HCT116 (cell line): ENCODE results near the gene UBXN2A. TPM values are rescaled to one million over a fixed set of nuclear protein-coding genes. Genes with fewer than 3 reads are reported as not detected.

Experiments used
- ATAC-seq: fragments of 200-7000 bp; cut with Tn5 transposase; 2 replicates; pipeline ENCODE4 v1.9.1; 2020; ENCODE audit warnings: mild to moderate bottlenecking, moderate library complexity
- BruUV-seq: library from RNA; stranded (reverse); fragments of 400-500 nt; replicated peaks from 2 replicates; lab custom pipeline; 2021; lab: Mats Ljungman, UMichigan
- CTCF ChIA-PET: fragments of 300-600 bp; sonication (Branson Sonifier 250); formaldehyde crosslinking; loops from one replicate; lab custom pipeline; 2021; ENCODE audit warnings: antibody characterized with exemption; lab: Charles Lee
- POLR2A ChIA-PET: fragments of 300-600, 350-600 bp; sonication (Branson Sonifier 250); formaldehyde crosslinking; loops from one replicate; lab custom pipeline; 2021; ENCODE audit warnings: antibody characterized with exemption; lab: Charles Lee
- RAD21 ChIA-PET, 2 experiments: fragments of 300-600 bp; sonication (Branson Sonifier 250); formaldehyde crosslinking; loops; one replicate each; lab custom pipeline; 2023; ENCODE audit warnings: low total read pairs in 2 of 2; ENCODE audit not compliant: uncharacterized antibody in 2 of 2, unreplicated experiment in 2 of 2, low non-redundant PET in 1 of 2; lab: Charles Lee
- DNase-seq: peaks from one replicate; pipeline ENCODE4 v3.0.0-alpha.2; 2010; ENCODE audit warnings: low read depth, low spot score
- H2AFZ ChIP-seq: fragments of 200-600 bp; shearing (Covaris generic), sonication (generic); 2 replicates; pipeline ENCODE4 v1.6.1; 2017; ENCODE audit warnings: low read depth, mixed run types, mixed read lengths, antibody characterized with exemption, low read length; ENCODE audit not compliant: poor library complexity, severe bottlenecking
- H3K27ac ChIP-seq: 2 replicates; pipeline ENCODE4 v1.5.1; 2012; ENCODE audit warnings: low read depth, low read length
- H3K27me3 ChIP-seq: fragments of 200-600 bp; sonication (generic); 2 replicates; pipeline ENCODE4 v1.6.1; 2016; ENCODE audit warnings: mixed run types, low read length, mixed read lengths; ENCODE audit not compliant: insufficient read depth
- H3K36me3 ChIP-seq, 2 experiments: fragments of 200-500 bp in 1 of 2; fragments of 200-600 bp in 1 of 2; sonication (Bioruptor generic) in 1 of 2; sonication (generic) in 1 of 2; 2 replicates each; pipeline versions ENCODE4 v1.5.1 to v1.6.1; 2014 to 2016; ENCODE audit warnings: low read length in 2 of 2, inconsistent platforms in 1 of 2, mixed read lengths in 1 of 2, mixed run types in 1 of 2; ENCODE audit not compliant: insufficient read depth in 2 of 2, control insufficient read depth in 1 of 2
- H3K4me1 ChIP-seq, 2 experiments: fragments of 200-600 bp in 1 of 2; sonication (generic) in 1 of 2; 2 replicates each; pipeline versions ENCODE4 v1.5.1 to v1.6.1; 2012 to 2017; ENCODE audit warnings: low read length in 2 of 2, inconsistent platforms in 1 of 2, mild to moderate bottlenecking in 1 of 2, mixed read lengths in 1 of 2, mixed run types in 1 of 2, moderate library complexity in 1 of 2; ENCODE audit not compliant: insufficient read depth in 2 of 2, control insufficient read depth in 1 of 2
- H3K4me2 ChIP-seq: fragments of 200-600 bp; sonication (generic); 2 replicates; pipeline ENCODE4 v1.6.1; 2017; ENCODE audit warnings: mixed run types, low read length, mixed read lengths
- H3K4me3 ChIP-seq, 2 experiments: fragments of 200-600 bp in 1 of 2; sonication (generic) in 1 of 2; replicated peaks in 1 of 2; 2 replicates each; pipeline ENCODE4 v1.5.1; 2011 to 2016; ENCODE audit warnings: low read length in 2 of 2, control low read depth in 1 of 2, low read depth in 1 of 2, mild to moderate bottlenecking in 1 of 2, mixed read lengths in 1 of 2, mixed run types in 1 of 2
- H3K79me2 ChIP-seq: fragments of 200-600 bp; sonication (generic); 2 replicates; pipeline ENCODE4 v1.6.1; 2017; ENCODE audit warnings: mild to moderate bottlenecking, mixed run types, low read length, moderate library complexity, mixed read lengths; ENCODE audit not compliant: insufficient read depth
- H3K9ac ChIP-seq: fragments of 200-600 bp; sonication (generic); 2 replicates; pipeline ENCODE4 v1.6.1; 2016; ENCODE audit warnings: low read length, mixed read lengths
- H3K9me2 ChIP-seq: fragments of 200-600 bp; sonication (generic), shearing (Covaris generic); 2 replicates; pipeline ENCODE4 v1.6.1; 2017; ENCODE audit warnings: mixed run types, mild to moderate bottlenecking, moderate library complexity; ENCODE audit not compliant: insufficient read depth
- H3K9me3 ChIP-seq, 2 experiments: fragments of 200-500 bp in 1 of 2; fragments of 200-600 bp in 1 of 2; sonication (Bioruptor generic) in 1 of 2; sonication (generic) in 1 of 2; 2 replicates each; pipeline ENCODE4 v1.6.1; 2014 to 2017; ENCODE audit warnings: low read length in 2 of 2, mixed read lengths in 2 of 2, inconsistent platforms in 1 of 2, low read depth in 1 of 2, mild to moderate bottlenecking in 1 of 2, mixed run types in 1 of 2, moderate library complexity in 1 of 2; ENCODE audit not compliant: control insufficient read depth in 1 of 2, insufficient read depth in 1 of 2
- H4K20me1 ChIP-seq: fragments of 200-600 bp; sonication (generic), shearing (Covaris generic); 2 replicates; pipeline ENCODE4 v1.6.1; 2017; ENCODE audit warnings: mixed run types, mild to moderate bottlenecking, moderate library complexity; ENCODE audit not compliant: insufficient read depth
- ATF3 ChIP-seq: IDR thresholded peaks from 2 replicates; pipeline ENCODE4 v1.6.1; 2012
- FOSL1 ChIP-seq: IDR thresholded peaks from 2 replicates; pipeline ENCODE4 v1.6.1; 2012; ENCODE audit warnings: low read depth
- JUND ChIP-seq: IDR thresholded peaks from 2 replicates; pipeline ENCODE4 v1.6.1; 2012
- MAX ChIP-seq: IDR thresholded peaks from 2 replicates; pipeline ENCODE4 v1.6.1; 2012
- POLR2A ChIP-seq: IDR thresholded peaks from 2 replicates; pipeline ENCODE4 v1.7.0; 2011; ENCODE audit warnings: borderline replicate concordance; ENCODE audit not compliant: insufficient read depth, insufficient read length; ENCODE audit errors: extremely low read depth
- POLR2AphosphoS5 ChIP-seq: IDR thresholded peaks from 2 replicates; pipeline ENCODE4 v1.6.1; 2011; ENCODE audit warnings: mild to moderate bottlenecking, low read depth, low read length, moderate library complexity
- RAD21 ChIP-seq: IDR thresholded peaks from 2 replicates; pipeline ENCODE4 v1.6.1; 2012; ENCODE audit warnings: low read depth, mild to moderate bottlenecking
- SRF ChIP-seq: IDR thresholded peaks from 2 replicates; pipeline ENCODE4 v1.6.1; 2012; ENCODE audit warnings: low read depth
- TCF7L2 ChIP-seq: IDR thresholded peaks from 2 replicates; pipeline ENCODE4 v1.7.0; 2011; ENCODE audit warnings: borderline replicate concordance, inconsistent platforms; ENCODE audit not compliant: insufficient read depth, insufficient read length; ENCODE audit errors: extremely low read depth
- intact Hi-C: fragments of 100-400 bp; cut with micrococcal nuclease; formaldehyde crosslinking; loops from 2 replicates; pipeline ENCODE4 v1.10.0; 2022
- total RNA-seq: library from RNA; stranded (reverse); gene quantifications from one replicate; pipeline ENCODE4 v1.2.1, GENCODE V29; 2021; ENCODE audit not compliant: unreplicated experiment
- TF ChIP-seq, protein P1 (sequence below): IDR thresholded peaks from 2 replicates; pipeline ENCODE4 v1.6.1; 2012; ENCODE audit warnings: low read depth

Gene UBXN2A
- total RNA-seq, 1 experiment from 2014 or later, result 14.1 TPM

DNA sequence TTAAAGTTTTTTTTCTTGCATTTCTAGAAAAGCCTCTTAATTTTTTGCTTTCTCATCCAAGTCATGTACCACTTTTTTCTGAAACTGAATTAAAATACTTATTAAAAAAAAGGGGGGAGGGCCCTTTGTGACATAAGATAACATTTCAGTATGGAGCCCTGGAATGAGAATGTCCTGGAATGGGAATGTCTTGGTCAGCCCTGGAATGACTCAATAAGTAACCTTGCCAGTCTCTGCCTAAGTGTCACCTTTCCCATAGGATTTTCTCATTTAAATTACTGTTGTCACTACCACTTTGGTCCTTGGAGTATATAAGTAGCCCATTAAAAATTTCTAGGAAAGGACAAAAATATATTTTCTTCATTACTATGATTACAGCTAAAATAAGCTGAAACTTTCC, 4.7 kb downstream of the UBXN2A start:
- Histone ChIP-seq H3K9ac (no peak overlapping the region), H3K4me1 (peaks cover 4 to 27% of the 10 kb centered on the region in 2 experiments; a peak in 3 of 4 replicates), H2AFZ (no peak overlapping the region), H4K20me1 (no peaks in the 10 kb centered on the region), H3K9me2 (no peaks in the 10 kb centered on the region), H3K36me3 (no peaks in the 10 kb centered on the region), H3K27me3 (no peaks in the 10 kb centered on the region), H3K9me3 (no peaks in the 10 kb centered on the region), H3K79me2 (peaks cover 64% of the 10 kb centered on the region), H3K4me2 (0 out of 2 replicates have a peak overlapping the region, but pooled peaks have one; percentile 40), H3K4me3 (no peak overlapping the region), H3K27ac (no peak overlapping the region)
- RAD21 ChIA-PET, result no interaction called here
- POLR2A ChIA-PET, result interaction anchor here (1.0 kb wide), 1 partner anchor 18 kb away, joined by 5 read pairs; the partner anchor contains the start of gene ATAD2B
- DNase-seq, result no peak
- no peak for ATAC-seq
- no peak for TF ChIP-seq MAX
- no peak for TF ChIP-seq FOSL1
- TF ChIP-seq JUND, result no peak
- TF ChIP-seq TCF7L2, result no peak
- TF ChIP-seq SRF, result no peak
- TF ChIP-seq, protein P1, sequence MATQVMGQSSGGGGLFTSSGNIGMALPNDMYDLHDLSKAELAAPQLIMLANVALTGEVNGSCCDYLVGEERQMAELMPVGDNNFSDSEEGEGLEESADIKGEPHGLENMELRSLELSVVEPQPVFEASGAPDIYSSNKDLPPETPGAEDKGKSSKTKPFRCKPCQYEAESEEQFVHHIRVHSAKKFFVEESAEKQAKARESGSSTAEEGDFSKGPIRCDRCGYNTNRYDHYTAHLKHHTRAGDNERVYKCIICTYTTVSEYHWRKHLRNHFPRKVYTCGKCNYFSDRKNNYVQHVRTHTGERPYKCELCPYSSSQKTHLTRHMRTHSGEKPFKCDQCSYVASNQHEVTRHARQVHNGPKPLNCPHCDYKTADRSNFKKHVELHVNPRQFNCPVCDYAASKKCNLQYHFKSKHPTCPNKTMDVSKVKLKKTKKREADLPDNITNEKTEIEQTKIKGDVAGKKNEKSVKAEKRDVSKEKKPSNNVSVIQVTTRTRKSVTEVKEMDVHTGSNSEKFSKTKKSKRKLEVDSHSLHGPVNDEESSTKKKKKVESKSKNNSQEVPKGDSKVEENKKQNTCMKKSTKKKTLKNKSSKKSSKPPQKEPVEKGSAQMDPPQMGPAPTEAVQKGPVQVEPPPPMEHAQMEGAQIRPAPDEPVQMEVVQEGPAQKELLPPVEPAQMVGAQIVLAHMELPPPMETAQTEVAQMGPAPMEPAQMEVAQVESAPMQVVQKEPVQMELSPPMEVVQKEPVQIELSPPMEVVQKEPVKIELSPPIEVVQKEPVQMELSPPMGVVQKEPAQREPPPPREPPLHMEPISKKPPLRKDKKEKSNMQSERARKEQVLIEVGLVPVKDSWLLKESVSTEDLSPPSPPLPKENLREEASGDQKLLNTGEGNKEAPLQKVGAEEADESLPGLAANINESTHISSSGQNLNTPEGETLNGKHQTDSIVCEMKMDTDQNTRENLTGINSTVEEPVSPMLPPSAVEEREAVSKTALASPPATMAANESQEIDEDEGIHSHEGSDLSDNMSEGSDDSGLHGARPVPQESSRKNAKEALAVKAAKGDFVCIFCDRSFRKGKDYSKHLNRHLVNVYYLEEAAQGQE, result no peak
- TF ChIP-seq RAD21, result no peak
- no peak for TF ChIP-seq POLR2A
- TF ChIP-seq POLR2AphosphoS5, result no peak
- TF ChIP-seq ATF3, result no peak
- no TSS peak for BruUV-seq
- CTCF ChIA-PET, result interaction anchor here (1.4 kb wide), 1 partner anchor 120 kb away, joined by 3 read pairs; no protein-coding TSS in a partner anchor
- intact Hi-C loops, result loop anchor here (5.0 kb wide), 1 partner anchor 132 kb away; the partner anchor contains the start of gene SF3B6
